ENCODE results near the gene NAAA. TPM values are rescaled to one million over a fixed set of nuclear protein-coding genes. Genes with fewer than 3 reads are reported as not detected.
A peak's percentile ranks its signal among the peaks of the same experiment; 100 is the strongest.

Gene NAAA
- total and polyA plus RNA-seq, 9 of the 15 experiments (the other 6 are each of a cell fraction or from before 2014, with no cell fraction given), result 1.3 to 7.9 (median 5.9) TPM

DNA sequence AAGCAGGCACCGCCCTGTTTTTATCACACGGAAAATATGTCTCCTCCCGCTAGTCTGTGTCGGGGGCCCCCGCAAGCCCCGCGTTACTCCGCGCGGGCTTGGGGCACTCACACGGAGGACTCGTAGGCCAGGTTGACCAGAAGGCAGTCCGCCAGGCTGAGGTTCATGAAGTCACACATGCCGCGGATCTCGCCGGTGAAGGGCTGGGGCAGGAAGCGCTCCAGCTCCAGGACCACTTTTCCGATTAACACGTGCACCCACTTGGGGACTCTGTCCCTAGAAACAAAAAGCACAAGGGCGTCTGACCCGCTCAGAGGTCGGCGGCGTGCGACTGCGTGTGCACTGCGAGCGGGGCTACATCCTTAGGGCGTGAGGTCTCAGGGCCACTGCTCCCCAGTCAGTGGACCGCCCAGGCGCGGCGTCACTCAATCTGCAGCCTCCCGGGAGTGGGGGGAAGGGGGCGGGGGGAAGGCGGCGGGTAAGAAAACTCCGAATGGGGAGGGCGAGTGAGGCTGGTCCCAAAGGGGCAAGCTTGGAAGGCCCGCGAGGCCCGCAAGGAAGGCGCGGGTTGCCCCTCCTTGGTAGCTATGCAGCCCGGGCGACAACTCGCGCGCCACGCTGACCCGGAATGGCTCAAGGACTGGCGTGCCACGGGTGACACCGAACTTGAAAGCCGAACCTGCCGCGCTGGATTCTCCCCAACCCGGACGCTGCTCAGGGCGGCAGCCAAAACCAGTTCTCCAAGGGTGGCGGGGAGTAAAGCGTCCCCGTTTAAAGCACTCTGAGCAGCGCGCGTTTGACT lies 722 bp downstream of the NAAA start (continued):
- TF ChIP-seq ZNF124 (CRISPR knock-in tag; IDR thresholded peaks at IDR 0.05) (no peak), PHF8 (IDR thresholded peaks at IDR 0.05; ENCODE audit: borderline replicate concordance, low read length) (peak; percentile 36; the same call in 1 of the 2 replicates), GABPB1 (CRISPR knock-in tag; IDR thresholded peaks at IDR 0.05) (peak; percentile 28; the same call in 1 of the 2 replicates), MIER1 (IDR thresholded peaks at IDR 0.05; ENCODE audit: low read depth) (no peak), ZFP1 (CRISPR knock-in tag; IDR thresholded peaks at IDR 0.05) (no peak), CBFB (CRISPR knock-in tag; IDR thresholded peaks at IDR 0.05) (0 out of 2 replicates have a peak, but pooled peaks have one; percentile 22), RNF2 (IDR thresholded peaks at IDR 0.05) (0 out of 2 replicates have a peak, but pooled peaks have one; percentile 27), POLR2A (conservative IDR thresholded peaks at IDR 0.05) (peak; percentile 59; the same call in 1 of the 2 replicates)
- TF ChIP-seq, protein P1, sequence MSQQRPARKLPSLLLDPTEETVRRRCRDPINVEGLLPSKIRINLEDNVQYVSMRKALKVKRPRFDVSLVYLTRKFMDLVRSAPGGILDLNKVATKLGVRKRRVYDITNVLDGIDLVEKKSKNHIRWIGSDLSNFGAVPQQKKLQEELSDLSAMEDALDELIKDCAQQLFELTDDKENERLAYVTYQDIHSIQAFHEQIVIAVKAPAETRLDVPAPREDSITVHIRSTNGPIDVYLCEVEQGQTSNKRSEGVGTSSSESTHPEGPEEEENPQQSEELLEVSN (IDR thresholded peaks at IDR 0.05; ENCODE audit: borderline replicate concordance in 1 of 2, extremely low read depth in 1 of 2, insufficient read depth in 1 of 2, insufficient read length in 1 of 2, low read depth in 1 of 2, low read length in 1 of 2, poor library complexity in 1 of 2, severe bottlenecking in 1 of 2), result no peak
- TF ChIP-seq, protein P2, sequence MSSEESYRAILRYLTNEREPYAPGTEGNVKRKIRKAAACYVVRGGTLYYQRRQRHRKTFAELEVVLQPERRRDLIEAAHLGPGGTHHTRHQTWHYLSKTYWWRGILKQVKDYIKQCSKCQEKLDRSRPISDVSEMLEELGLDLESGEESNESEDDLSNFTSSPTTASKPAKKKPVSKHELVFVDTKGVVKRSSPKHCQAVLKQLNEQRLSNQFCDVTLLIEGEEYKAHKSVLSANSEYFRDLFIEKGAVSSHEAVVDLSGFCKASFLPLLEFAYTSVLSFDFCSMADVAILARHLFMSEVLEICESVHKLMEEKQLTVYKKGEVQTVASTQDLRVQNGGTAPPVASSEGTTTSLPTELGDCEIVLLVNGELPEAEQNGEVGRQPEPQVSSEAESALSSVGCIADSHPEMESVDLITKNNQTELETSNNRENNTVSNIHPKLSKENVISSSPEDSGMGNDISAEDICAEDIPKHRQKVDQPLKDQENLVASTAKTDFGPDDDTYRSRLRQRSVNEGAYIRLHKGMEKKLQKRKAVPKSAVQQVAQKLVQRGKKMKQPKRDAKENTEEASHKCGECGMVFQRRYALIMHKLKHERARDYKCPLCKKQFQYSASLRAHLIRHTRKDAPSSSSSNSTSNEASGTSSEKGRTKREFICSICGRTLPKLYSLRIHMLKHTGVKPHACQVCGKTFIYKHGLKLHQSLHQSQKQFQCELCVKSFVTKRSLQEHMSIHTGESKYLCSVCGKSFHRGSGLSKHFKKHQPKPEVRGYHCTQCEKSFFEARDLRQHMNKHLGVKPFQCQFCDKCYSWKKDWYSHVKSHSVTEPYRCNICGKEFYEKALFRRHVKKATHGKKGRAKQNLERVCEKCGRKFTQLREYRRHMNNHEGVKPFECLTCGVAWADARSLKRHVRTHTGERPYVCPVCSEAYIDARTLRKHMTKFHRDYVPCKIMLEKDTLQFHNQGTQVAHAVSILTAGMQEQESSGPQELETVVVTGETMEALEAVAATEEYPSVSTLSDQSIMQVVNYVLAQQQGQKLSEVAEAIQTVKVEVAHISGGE (CRISPR knock-in tag; IDR thresholded peaks at IDR 0.05), result 0 out of 6 replicates have a peak, but pooled peaks of 1 of the 3 experiments have one; percentile 2
- TF ChIP-seq, protein P3, sequence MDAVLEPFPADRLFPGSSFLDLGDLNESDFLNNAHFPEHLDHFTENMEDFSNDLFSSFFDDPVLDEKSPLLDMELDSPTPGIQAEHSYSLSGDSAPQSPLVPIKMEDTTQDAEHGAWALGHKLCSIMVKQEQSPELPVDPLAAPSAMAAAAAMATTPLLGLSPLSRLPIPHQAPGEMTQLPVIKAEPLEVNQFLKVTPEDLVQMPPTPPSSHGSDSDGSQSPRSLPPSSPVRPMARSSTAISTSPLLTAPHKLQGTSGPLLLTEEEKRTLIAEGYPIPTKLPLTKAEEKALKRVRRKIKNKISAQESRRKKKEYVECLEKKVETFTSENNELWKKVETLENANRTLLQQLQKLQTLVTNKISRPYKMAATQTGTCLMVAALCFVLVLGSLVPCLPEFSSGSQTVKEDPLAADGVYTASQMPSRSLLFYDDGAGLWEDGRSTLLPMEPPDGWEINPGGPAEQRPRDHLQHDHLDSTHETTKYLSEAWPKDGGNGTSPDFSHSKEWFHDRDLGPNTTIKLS (IDR thresholded peaks at IDR 0.05; ENCODE audit: borderline replicate concordance, low read depth), result no peak

Data from K562 (cell line).